NCI-H2029 (cell line): ENCODE results near the gene PTGER2.

Experiments
- DNase-seq: peaks from one replicate; lab custom pipeline; 2025; lab: John Stamatoyannopoulos, UW

PTGER2 gene

GRCh38 chr14:52370406-52370935, 56.4 kb downstream of the PTGER2 start:
- no peak for DNase-seq

DNA sequence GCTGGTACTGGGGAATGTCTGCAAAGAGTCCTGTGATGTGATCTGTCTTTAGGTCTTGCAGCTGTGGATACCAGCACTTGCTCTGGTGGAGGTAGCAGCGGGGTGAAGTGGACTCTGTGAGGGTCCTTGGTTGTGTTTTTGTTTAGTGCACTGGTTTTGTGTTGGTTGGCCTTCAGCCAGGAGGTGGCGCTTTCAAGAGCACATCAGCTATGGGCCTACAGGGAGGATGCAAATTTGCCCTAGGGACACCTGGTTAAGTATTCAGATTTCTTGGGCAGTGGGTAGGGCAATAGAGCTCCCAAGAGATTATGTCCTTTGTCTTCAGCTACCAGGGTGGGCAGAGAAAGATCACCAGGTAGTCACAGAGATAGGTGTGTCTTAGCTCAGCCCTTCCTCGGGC, 63.8 kb downstream of the PTGER2 start:
- DNase-seq = no peak
